DND-41 (cell line): Measurements from ENCODE around the gene MITF.

Experiments used
- ATAC-seq: fragments of 200-7000 bp; cut with Tn5 transposase; 3 replicates; pipeline ENCODE4 v1.9.1; 2021; ENCODE audit warnings: low read depth; ENCODE audit not compliant: insufficient read depth
- DNase-seq: peaks from one replicate; pipeline ENCODE4 v3.0.0-alpha.2; 2020
- H2AFZ ChIP-seq: 2 replicates; pipeline ENCODE4 v1.6.0; 2012; ENCODE audit warnings: low read depth, low read length
- H3K27ac ChIP-seq: 2 replicates; pipeline ENCODE4 v1.5.1; 2012; ENCODE audit warnings: low read length, inconsistent platforms
- H3K27me3 ChIP-seq: fragments of 200-600 bp; sonication (generic); 2 replicates; pipeline ENCODE4 v1.6.0; 2012; ENCODE audit warnings: low read length, mild to moderate bottlenecking, inconsistent platforms; ENCODE audit not compliant: insufficient read depth, poor library complexity
- H3K36me3 ChIP-seq: 2 replicates; pipeline ENCODE4 v1.5.1; 2012; ENCODE audit warnings: low read length, inconsistent platforms; ENCODE audit not compliant: insufficient read depth
- H3K4me1 ChIP-seq: 2 replicates; pipeline ENCODE4 v1.5.1; 2012; ENCODE audit warnings: mild to moderate bottlenecking, low read length; ENCODE audit not compliant: insufficient read depth
- H3K4me2 ChIP-seq: 2 replicates; pipeline ENCODE4 v1.6.0; 2012; ENCODE audit warnings: mild to moderate bottlenecking, moderate library complexity, low read length, inconsistent platforms; ENCODE audit not compliant: insufficient read depth
- H3K4me3 ChIP-seq, 2 experiments: fragments of 200-600 bp in 1 of 2; shearing (Covaris generic) in 1 of 2; 2 replicates each; pipeline ENCODE4 v1.5.1; 2012 to 2016; ENCODE audit warnings: inconsistent platforms in 2 of 2, low read length in 2 of 2, mild to moderate bottlenecking in 2 of 2, low read depth in 1 of 2, moderate library complexity in 1 of 2
- H3K79me2 ChIP-seq: 2 replicates; pipeline ENCODE4 v1.6.0; 2012; ENCODE audit warnings: low read length, inconsistent platforms; ENCODE audit not compliant: insufficient read depth
- H3K9ac ChIP-seq: 2 replicates; pipeline ENCODE4 v1.6.0; 2012; ENCODE audit warnings: low read depth, mild to moderate bottlenecking, inconsistent platforms, low read length, moderate library complexity
- H3K9me3 ChIP-seq: 2 replicates; pipeline ENCODE4 v1.5.1; 2012; ENCODE audit warnings: low read length, moderate library complexity, mild to moderate bottlenecking, inconsistent platforms; ENCODE audit not compliant: insufficient read depth, severe bottlenecking
- H4K20me1 ChIP-seq: 2 replicates; pipeline ENCODE4 v1.6.0; 2012; ENCODE audit warnings: low read length; ENCODE audit not compliant: insufficient read depth
- CTCF ChIP-seq: IDR thresholded peaks from 2 replicates; pipeline ENCODE4 v1.5.1; 2012; ENCODE audit warnings: borderline replicate concordance, low read length, moderate library complexity, mild to moderate bottlenecking; ENCODE audit not compliant: poor library complexity, severe bottlenecking; ENCODE audit errors: extremely low read depth
- EZH2 ChIP-seq: IDR thresholded peaks from 3 replicates; pipeline ENCODE4 v1.6.1; 2012; ENCODE audit warnings: borderline replicate concordance, low read depth, mild to moderate bottlenecking, moderate library complexity, low read length, inconsistent platforms; ENCODE audit not compliant: severe bottlenecking

MITF gene

DNA sequence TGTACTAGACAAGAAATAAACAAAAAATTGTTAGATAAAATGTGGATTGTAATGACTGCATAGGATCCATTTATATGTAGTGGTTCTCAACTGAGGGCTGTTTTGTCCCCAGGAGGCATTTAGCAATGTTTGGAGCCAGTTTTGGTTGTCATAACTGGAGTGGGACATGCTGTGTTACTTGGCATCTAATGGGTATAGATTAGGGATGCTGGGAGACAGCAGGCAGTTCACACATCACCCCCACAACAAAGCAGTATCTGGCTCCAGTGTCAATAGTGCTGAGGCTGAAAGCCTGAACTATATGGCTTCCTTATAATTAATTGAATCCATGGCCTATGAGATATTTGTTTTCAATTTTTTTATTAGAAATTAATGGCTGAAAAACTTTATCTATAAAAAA is 188.3 kb downstream of the MITF start:
- Histone ChIP-seq H2AFZ (no peak overlapping the region), H3K9me3 (no peaks in the 10 kb centered on the region), H3K4me3 (no peak overlapping the region), H3K36me3 (no peaks in the 10 kb centered on the region), H3K4me1 (no peaks in the 10 kb centered on the region), H3K9ac (no peak overlapping the region), H3K79me2 (no peaks in the 10 kb centered on the region), H3K4me2 (no peak overlapping the region), H3K27ac (no peak overlapping the region), H4K20me1 (no peaks in the 10 kb centered on the region), H3K27me3 (no peaks in the 10 kb centered on the region)
- TF ChIP-seq CTCF: no peak
- no peak for TF ChIP-seq EZH2
- no peak for DNase-seq
- ATAC-seq: no peak

DNA sequence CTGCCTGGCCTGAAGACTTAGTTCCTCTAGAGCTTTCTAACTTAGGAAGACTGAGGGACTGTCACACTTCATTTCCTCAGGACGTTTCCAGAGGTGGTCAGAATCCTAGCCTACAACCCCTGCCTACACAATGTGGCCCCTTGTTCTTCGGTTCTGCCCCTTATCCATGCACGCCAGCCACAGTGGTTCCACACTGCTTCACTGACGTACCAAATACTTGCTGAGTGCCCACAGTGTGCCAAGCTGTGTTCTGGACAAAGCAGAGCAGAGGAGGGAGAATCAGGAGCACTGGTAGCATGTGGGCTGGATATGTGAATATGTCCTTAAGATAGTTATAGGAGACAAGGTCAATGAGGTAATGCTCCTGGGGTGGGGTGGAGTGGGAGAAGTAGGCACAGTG is 189.8 kb downstream of the MITF start:
- no peak overlapping the region for H3K4me2 ChIP-seq
- H3K36me3 ChIP-seq: no peaks in the 10 kb centered on the region
- TF ChIP-seq EZH2 (no peak), CTCF (no peak)
- ATAC-seq: no peak
- H3K4me3 ChIP-seq: no peak overlapping the region
- H4K20me1 ChIP-seq: no peaks in the 10 kb centered on the region
- no peak overlapping the region for H2AFZ ChIP-seq
- no peak overlapping the region for H3K27ac ChIP-seq
- H3K9ac ChIP-seq: no peak overlapping the region
- DNase-seq: no peak
- H3K4me1 ChIP-seq: no peaks in the 10 kb centered on the region
- no peaks in the 10 kb centered on the region for H3K9me3 ChIP-seq
- no peaks in the 10 kb centered on the region for H3K27me3 ChIP-seq
- H3K79me2 ChIP-seq: no peaks in the 10 kb centered on the region

DNA sequence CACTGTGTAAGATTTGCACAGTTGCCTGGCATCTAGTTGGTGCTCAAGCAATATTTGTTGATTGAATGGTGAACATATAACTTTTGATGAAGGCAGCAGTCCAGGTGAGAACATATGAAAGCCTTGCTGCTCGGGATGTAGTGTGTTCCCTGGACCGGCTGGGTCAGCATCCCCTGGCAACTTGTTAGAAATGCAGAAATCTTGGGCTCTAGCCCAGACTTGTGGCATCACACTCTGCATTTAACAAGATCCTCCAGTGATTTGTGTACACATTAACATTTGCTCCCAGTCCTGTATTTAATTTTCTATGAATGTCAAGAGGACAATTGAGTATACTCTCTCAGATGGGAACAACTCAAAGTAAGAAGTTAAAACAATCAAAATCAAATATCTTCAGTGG is 191.3 kb downstream of the MITF start:
- ATAC-seq (no peak), DNase-seq (no peak)
- TF ChIP-seq CTCF: no peak
- TF ChIP-seq EZH2: no peak
- no peaks in the 10 kb centered on the region for H3K4me1 ChIP-seq
- no peak overlapping the region for H2AFZ ChIP-seq
- H3K79me2 ChIP-seq: no peaks in the 10 kb centered on the region
- no peaks in the 10 kb centered on the region for H3K36me3 ChIP-seq
- no peaks in the 10 kb centered on the region for H3K27me3 ChIP-seq
- no peaks in the 10 kb centered on the region for H3K9me3 ChIP-seq
- no peaks in the 10 kb centered on the region for H4K20me1 ChIP-seq
- H3K4me2 ChIP-seq: no peak overlapping the region
- H3K27ac ChIP-seq: no peak overlapping the region
- no peak overlapping the region for H3K9ac ChIP-seq
- H3K4me3 ChIP-seq: no peak overlapping the region

- no peaks in the 10 kb centered on the region for H3K36me3 ChIP-seq
- no peak for TF ChIP-seq CTCF
- TF ChIP-seq EZH2: no peak
- no peaks in the 10 kb centered on the region for H4K20me1 ChIP-seq
- no peak overlapping the region for H3K27ac ChIP-seq
- no peak overlapping the region for H2AFZ ChIP-seq
- ATAC-seq (no peak), DNase-seq (no peak)
- no peaks in the 10 kb centered on the region for H3K4me1 ChIP-seq
- H3K9ac ChIP-seq: no peak overlapping the region
- H3K4me2 ChIP-seq: no peak overlapping the region
- no peaks in the 10 kb centered on the region for H3K9me3 ChIP-seq
- H3K27me3 ChIP-seq: no peaks in the 10 kb centered on the region
- H3K79me2 ChIP-seq: no peaks in the 10 kb centered on the region
- H3K4me3 ChIP-seq: no peak overlapping the region
Measured at GRCh38 chr3:69932087-69932486, 192.8 kb downstream of the MITF start.
